Adrenal gland (tissue), 19 donors: ENCODE data around the gene WBP1L. TPM values are rescaled to one million over a fixed set of nuclear protein-coding genes. Genes with fewer than 3 reads are reported as not detected.
A peak's percentile ranks its signal among the peaks of the same experiment; 100 is the strongest.
"Not testable (repeated sequence)": the region's sequence is repeated elsewhere in the genome, so short reads cannot be mapped to it uniquely, and the experiment has no call there.

Experiments used
- DNase-seq, 7 donors: peaks; one replicate each; pipeline ENCODE4 v3.0.0-alpha.2; 2019 to 2020
- H3K27ac ChIP-seq, 5 donors: fragments of 200-600 bp; sonication (generic) in 4 of 5; 1 replicate in 3 of 5; 2 replicates in 2 of 5; pipeline versions ENCODE4 v1.5.1 to v1.8.0; 2016 to 2020; ENCODE audit warnings: mild to moderate bottlenecking in 1 of 5
- H3K27me3 ChIP-seq: fragments of 200-600 bp; 2 replicates; pipeline ENCODE4 v1.8.0; 2021
- H3K36me3 ChIP-seq, 2 donors: fragments of 200-600 bp; replicated peaks in 1 of 2; 1 replicate in 1 of 2; 2 replicates in 1 of 2; pipeline versions ENCODE4 v1.5.1 to v1.8.0; 2018 to 2022
- H3K4me1 ChIP-seq, 2 donors: fragments of 200-600 bp; replicated peaks in 1 of 2; 1 replicate in 1 of 2; 2 replicates in 1 of 2; pipeline versions ENCODE4 v1.5.1 to v1.8.0; 2018 to 2021
- H3K4me3 ChIP-seq, 4 donors: fragments of 200-600 bp; sonication (generic) in 3 of 4; one replicate each; pipeline ENCODE4 v1.5.1; 2016 to 2018
- H3K9me3 ChIP-seq, 3 donors: fragments of 200-600 bp; sonication (generic) in 1 of 3; replicated peaks in 1 of 3; 1 replicate in 2 of 3; 2 replicates in 1 of 3; pipeline versions ENCODE4 v1.5.1 to v1.8.0; 2016 to 2021
- CTCF ChIP-seq, 6 experiments: fragments of 450-650 bp in 4 of 6; fragments of 200-600 bp in 2 of 6; sonication (generic) in 1 of 6; IDR thresholded peaks; 1 replicate in 5 of 6; 2 replicates in 1 of 6; pipeline versions ENCODE4 v1.5.1 to v1.8.0; 2016 to 2021; ENCODE audit warnings: antibody characterized with exemption in 6 of 6, mild to moderate bottlenecking in 2 of 6, moderate library complexity in 1 of 6
- POLR2A ChIP-seq, 2 donors: fragments of 450-650 bp; IDR thresholded peaks; one replicate each; pipeline ENCODE4 v1.6.1; 2017; ENCODE audit warnings: antibody characterized with exemption in 2 of 2, mild to moderate bottlenecking in 2 of 2, moderate library complexity in 1 of 2
- WGBS, 4 donors: extraction: QIAGEN DNeasy Blood & Tissue Kit in 2 of 4; methylation state at CpG; one replicate each; pipeline versions ENCODE4 v1.1.5 to v1.1.7; 2013 to 2017; 5-methylcytosine and 5-hydroxymethylcytosine counted together
- intact Hi-C, 2 donors: fragments of 100-400 bp; cut with DNase I; formaldehyde crosslinking; loops; one replicate each; pipeline versions ENCODE4 v1.14.1 to v1.15.0; 2022 to 2023
- long read RNA-seq, 10 donors: library from polyadenylated mRNA in 3 of 10; unstranded in 2 of 10; stranded (forward) in 1 of 10; transcript quantifications; one replicate each; pipeline ENCODE4 v2.0.0 and lab custom pipeline, GENCODE V29; 2021 to 2026
- polyA plus RNA-seq, 3 donors: library from polyadenylated mRNA; stranded (reverse); fragments of 200-250 nt in 2 of 3; fragments of 350-450 nt in 1 of 3; fragmentation: Illumina TruSeq in 1 of 3; extraction: RNeasy Lipid Tissue Mini Kit (QIAGEN cat#74804) in 1 of 3; gene quantifications; one replicate each; pipeline ENCODE4 v1.2.3, GENCODE V29; 2013 to 2014
- total RNA-seq, 9 donors: library from RNA; depleted of rRNA in 4 of 9; stranded (reverse); fragments of >200 nt in 4 of 9; fragments of 120-200 nt in 1 of 9; fragmentation: NEBNext Ultra II Directional in 1 of 9; extraction: Animal tissue kit (Norgen Biotek cat#: 25700) in 1 of 9; gene quantifications; one replicate each; pipeline versions ENCODE4 v1.1.0 to v1.2.4, GENCODE V29; 2013 to 2023
- donor health status: healthy with polysubstance abuse.
- donor health status: Bipolar disorder and iron deficiency.
- donor health status: DM: yes; HTN: yes; CAD: no.
- donor health status: DM: no; HTN: no; CAD: no.
- donor health status: DM: no; HTN: no; CAD: no.
- donor health status: DM: yes; HTN: yes; CAD: no.

WBP1L gene
- total RNA-seq, result 100 to 1,000 TPM in 7 of 9 donors, 10 to 100 TPM in 2; 53.5 to 231 (median 118) TPM
- 10 to 100 TPM; 38.5 to 48.5 (median 46.7) TPM for polyA plus RNA-seq
- long read RNA-seq, donor 1, full-length matches to known transcripts, result 22 of 20,561 reads
- long read RNA-seq, donor 1, partial matches to known transcripts, result 19,915 of 20,561 reads
- long read RNA-seq, donor 1, other reads (novel, unspliced or antisense), result 624 of 20,561 reads
- long read RNA-seq, donor 2, full-length matches to known transcripts, result 11 of 19,990 reads
- long read RNA-seq, donor 2, partial matches to known transcripts, result 19,610 of 19,990 reads
- long read RNA-seq, donor 2, other reads (novel, unspliced or antisense), result 369 of 19,990 reads
- long read RNA-seq, donor 3, transcript WBP1L-203 (4 exons, 1,428 nt), result major isoform, 11 of 130 reads
- long read RNA-seq, donor 3, partial matches to known transcripts, result 119 of 130 reads
- long read RNA-seq, donor 3, other reads (novel, unspliced or antisense), result 0 of 130 reads
- long read RNA-seq, donor 4, full-length matches to known transcripts, result 2 of 69 reads
- long read RNA-seq, donor 4, partial matches to known transcripts, result 0 of 69 reads
- long read RNA-seq, donor 4, other reads (novel, unspliced or antisense), result 67 of 69 reads
- long read RNA-seq, donor 5, full-length matches to known transcripts, result 61 of 126 reads
- long read RNA-seq, donor 5, partial matches to known transcripts, result 55 of 126 reads
- long read RNA-seq, donor 5, other reads (novel, unspliced or antisense), result 10 of 126 reads
- long read RNA-seq, donor 6, partial matches to known transcripts, result 9 of 22 reads
- long read RNA-seq, donor 6, other reads (novel, unspliced or antisense), result 13 of 22 reads
- long read RNA-seq, donor 7, full-length matches to known transcripts, result 12 of 11,796 reads
- long read RNA-seq, donor 7, partial matches to known transcripts, result 11,258 of 11,796 reads
- long read RNA-seq, donor 7, other reads (novel, unspliced or antisense), result 526 of 11,796 reads
- long read RNA-seq, donor 8, full-length matches to known transcripts, result 32 of 21,174 reads
- long read RNA-seq, donor 8, partial matches to known transcripts, result 20,340 of 21,174 reads
- long read RNA-seq, donor 8, other reads (novel, unspliced or antisense), result 802 of 21,174 reads
- long read RNA-seq, donor 9, transcript WBP1L-203 (4 exons, 1,428 nt), result major isoform, 7 of 18,236 reads
- long read RNA-seq, donor 9, partial matches to known transcripts, result 17,527 of 18,236 reads
- long read RNA-seq, donor 9, other reads (novel, unspliced or antisense), result 702 of 18,236 reads
- long read RNA-seq, donor 10, transcript WBP1L-203 (4 exons, 1,428 nt), result major isoform, 15 of 10,709 reads
- long read RNA-seq, donor 10, partial matches to known transcripts, result 10,347 of 10,709 reads
- long read RNA-seq, donor 10, other reads (novel, unspliced or antisense), result 347 of 10,709 reads

DNA sequence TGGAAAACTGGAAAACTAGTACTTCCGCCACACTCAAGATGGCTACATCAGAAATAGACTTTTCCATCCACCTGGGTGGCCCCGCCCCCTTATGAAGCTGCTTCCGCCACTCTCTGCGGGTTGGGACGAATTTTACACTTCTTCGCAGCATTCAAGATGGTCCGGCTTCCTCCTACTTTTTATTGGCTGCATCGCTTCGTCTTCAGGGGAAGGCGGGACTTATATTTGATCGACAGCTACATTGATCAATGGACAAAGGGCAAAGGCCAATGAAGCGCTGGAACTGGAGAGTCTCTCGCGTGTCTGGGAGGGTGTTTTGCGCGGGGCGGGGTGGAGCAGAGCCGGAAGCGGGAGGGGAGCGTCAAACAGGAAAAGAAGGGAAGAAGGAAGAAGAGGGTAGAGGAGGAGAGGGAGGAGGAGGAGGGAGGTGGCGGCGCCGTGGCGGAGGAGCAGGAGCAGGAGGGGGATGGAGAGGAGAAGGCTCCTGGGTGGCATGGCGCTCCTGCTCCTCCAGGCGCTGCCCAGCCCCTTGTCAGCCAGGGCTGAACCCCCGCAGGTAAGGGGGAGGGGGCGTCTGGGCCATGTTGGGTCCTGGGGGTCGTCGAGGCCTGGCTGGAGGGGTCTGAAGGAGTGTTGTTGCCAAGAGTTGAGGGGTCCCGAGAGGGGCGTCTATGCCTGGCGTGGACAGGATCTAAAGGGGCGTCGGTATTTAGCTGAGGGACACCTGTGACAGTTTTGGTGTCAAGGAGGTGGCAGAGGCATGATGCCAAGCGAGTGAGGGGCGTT lies at the start of gene WBP1L:
WBP1L (plus strand) TSS at position 361 of the 786 bp plus-strand sequence; CDS start at position 467, 106 bp downstream.
- Histone ChIP-seq H3K4me3 (peak within 1 kb of the TSS; percentile 36 to 96 (median 87)), H3K4me1 (peaks cover 0 to 32% of the 10 kb centered on the region in 2 donors), H3K36me3 (no peaks in the 10 kb centered on the region), H3K9me3 (no peaks in the 10 kb centered on the region), H3K27me3 (no peaks in the 10 kb centered on the region), H3K27ac (peak within 1 kb of the TSS; percentile 27 to 96 (median 84))
- intact Hi-C loops, result no loop called here
- 0 to 1% (median 0%) methylated on average over 31 to 37 of the region's 37 CpGs for WGBS, 4 donors
- TF ChIP-seq POLR2A (IDR thresholded peaks at IDR 0.05) (peak; percentile 67 to 91), CTCF (IDR thresholded peaks at IDR 0.05) (peak in 1 of 6 experiments; percentile 26)
- DNase-seq, result peak; percentile 96 to 99 (median 99)

GRCh38 chr10:102695401-102695800 lies 48.3 kb upstream of the WBP1L start:
- DNase-seq, H3K4me1 ChIP-seq, intact Hi-C loops, H3K27me3 ChIP-seq, H3K36me3 ChIP-seq, H3K27ac ChIP-seq, H3K9me3 ChIP-seq, H3K4me3 ChIP-seq: not testable (repeated sequence)
- 86 to 98% (median 96%) methylated on average over 10 of the region's 10 CpGs for WGBS, 4 donors

- Histone ChIP-seq H3K36me3 (peaks cover 0 to 8% of the 10 kb centered on the region in 2 donors), H3K27ac (no peak overlapping the region), H3K9me3 (no peaks in the 10 kb centered on the region), H3K4me3 (no peak overlapping the region), H3K4me1 (no peaks in the 10 kb centered on the region), H3K27me3 (no peaks in the 10 kb centered on the region)
- 95 to 100% (median 97%) methylated on average over 3 of the region's 3 CpGs for WGBS, 4 donors
- no peak for TF ChIP-seq POLR2A (IDR thresholded peaks at IDR 0.05)
- TF ChIP-seq CTCF (IDR thresholded peaks at IDR 0.05), result no peak
- no peak for DNase-seq
- intact Hi-C loops, result no loop called here
Observed at GRCh38 chr10:102696736-102697135, 47.0 kb upstream of the WBP1L start.

GRCh38 chr10:102698894-102699293 lies 44.9 kb upstream of the WBP1L start:
- Histone ChIP-seq H3K4me1 (no peaks in the 10 kb centered on the region), H3K4me3 (no peak overlapping the region), H3K9me3 (no peaks in the 10 kb centered on the region), H3K27me3 (no peaks in the 10 kb centered on the region), H3K36me3 (peaks cover 0 to 8% of the 10 kb centered on the region in 2 donors), H3K27ac (no peak overlapping the region)
- TF ChIP-seq CTCF (IDR thresholded peaks at IDR 0.05), result no peak
- no peak for TF ChIP-seq POLR2A (IDR thresholded peaks at IDR 0.05)
- intact Hi-C loops, result no loop called here
- 85 to 91% (median 89%) methylated on average over 2 of the region's 2 CpGs for WGBS, 4 donors
- DNase-seq, result no peak
